ENCODE results near the gene MAGI2. TPM values are rescaled to one million over a fixed set of nuclear protein-coding genes. Genes with fewer than 3 reads are reported as not detected.

The MAGI2 gene
- total and polyA plus RNA-seq, 2 experiments from 2014 or later = 10.4 to 26.4 TPM

- TF ChIP-seq REST (IDR thresholded peaks at IDR 0.05; ENCODE audit: unreplicated experiment) (no peak), ZNF331 (CRISPR knock-in tag; IDR thresholded peaks at IDR 0.05; ENCODE audit: low read depth) (no peak), EZH2 (IDR thresholded peaks at IDR 0.05; ENCODE audit: low read depth, unreplicated experiment) (no peak), NANOG (IDR thresholded peaks at IDR 0.05; ENCODE audit: borderline replicate concordance) (no peak), ZNF114 (CRISPR knock-in tag; IDR thresholded peaks at IDR 0.05) (no peak), JUNB (IDR thresholded peaks at IDR 0.05; ENCODE audit: unreplicated experiment) (no peak), EZH2phosphoT487 (IDR thresholded peaks at IDR 0.05; ENCODE audit: unreplicated experiment) (no peak)
These were observed 1064.4 kb downstream of the MAGI2 start (continued) for GRCh38 chr7:78389022-78389421.

- Histone ChIP-seq H3K4me1 (ENCODE audit: insufficient read depth) (peaks cover 5% of the 10 kb centered on the region), H4K20me1 (replicated peaks; ENCODE audit: insufficient read depth) (no peaks in the 10 kb centered on the region), H3K36me3 (ENCODE audit: insufficient read depth) (no peaks in the 10 kb centered on the region), H3K79me2 (replicated peaks; ENCODE audit: insufficient read depth) (no peaks in the 10 kb centered on the region), H3K27ac (ENCODE audit: low read depth) (no peak overlapping the region), H3K4me2 (no peak overlapping the region), H3F3A (replicated peaks; ENCODE audit: low read depth) (no peaks in the 10 kb centered on the region), H3K27me3 (ENCODE audit: insufficient read depth) (no peaks in the 10 kb centered on the region), H2AFZ (no peak overlapping the region), H3K4me3 (no peak overlapping the region), H3K9me2 (ENCODE audit: insufficient read depth) (no peaks in the 10 kb centered on the region)
- DNase-seq (ENCODE audit: low spot score) = no peak
- H3K36me3 Mint-ChIP-seq (ENCODE audit: low read depth) = no peaks in the 10 kb centered on the region
- H3K27ac Mint-ChIP-seq = no peak overlapping the region
- H3K4me1 Mint-ChIP-seq = peaks cover 17% of the 10 kb centered on the region
- TF ChIP-seq CREB1 (CRISPR knock-in tag; IDR thresholded peaks at IDR 0.05; ENCODE audit: low read depth) = no peak
- TF ChIP-seq ZNF331 (CRISPR knock-in tag; IDR thresholded peaks at IDR 0.05; ENCODE audit: low read depth) = no peak
- no peak for TF ChIP-seq POLR2AphosphoS5 (IDR thresholded peaks at IDR 0.05; ENCODE audit: low read depth)
- no peak for TF ChIP-seq CTCF (conservative IDR thresholded peaks at IDR 0.05; ENCODE audit: low read depth in 2 of 2)
- no peak for TF ChIP-seq STAT1 (IDR thresholded peaks at IDR 0.05; ENCODE audit: unreplicated experiment)
- no peak for TF ChIP-seq ETS1 (IDR thresholded peaks at IDR 0.05)
- no peak for TF ChIP-seq ZNF114 (CRISPR knock-in tag; IDR thresholded peaks at IDR 0.05)
- TF ChIP-seq NANOG (IDR thresholded peaks at IDR 0.05; ENCODE audit: borderline replicate concordance) = no peak
- no peak for ATAC-seq
- H3K4me3 Mint-ChIP-seq = no peak overlapping the region
- no peaks in the 10 kb centered on the region for H3K9me3 Mint-ChIP-seq
- no peaks in the 10 kb centered on the region for H3K27me3 Mint-ChIP-seq (ENCODE audit: insufficient read depth, low read depth, poor library complexity)
These were observed 1066.9 kb downstream of the MAGI2 start for GRCh38 chr7:78386520-78386919.
